ENCODE measurements around the gene SLC11A1.
A peak's percentile ranks its signal among the peaks of the same experiment; 100 is the strongest.

SLC11A1 gene

DNA sequence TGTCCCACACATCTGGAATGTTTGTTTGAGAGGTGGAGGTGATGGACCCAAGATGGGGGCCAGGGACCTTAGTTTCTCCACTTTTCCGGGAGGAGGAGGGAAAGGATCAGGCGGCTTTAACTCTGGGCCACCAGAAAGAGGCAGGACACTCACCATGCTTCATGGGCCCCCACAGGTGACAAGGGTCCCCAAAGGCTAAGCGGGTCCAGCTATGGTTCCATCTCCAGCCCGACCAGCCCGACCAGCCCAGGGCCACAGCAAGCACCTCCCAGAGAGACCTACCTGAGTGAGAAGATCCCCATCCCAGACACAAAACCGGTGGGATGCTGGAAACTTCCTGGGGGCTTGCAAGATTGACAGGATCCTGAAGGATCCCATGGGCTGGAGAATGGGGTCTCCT, 712 bp downstream of the SLC11A1 start:
- H3K27ac ChIP-seq (replicated peaks): peak overlapping the region; percentile 39
- H3K27me3 ChIP-seq (ENCODE audit: insufficient read depth, poor library complexity, severe bottlenecking): no peaks in the 10 kb centered on the region
- TF ChIP-seq CTCF (IDR thresholded peaks at IDR 0.05; ENCODE audit: insufficient read depth, low read length): no peak
- no peak for TF ChIP-seq REST (IDR thresholded peaks at IDR 0.05; ENCODE audit: insufficient replicate concordance, low read depth)
- TF ChIP-seq GABPA (IDR thresholded peaks at IDR 0.05; ENCODE audit: low read depth): no peak
- no peak for TF ChIP-seq SPI1 (IDR thresholded peaks at IDR 0.05; ENCODE audit: borderline replicate concordance, low read depth)
- TF ChIP-seq POLR2AphosphoS5 (IDR thresholded peaks at IDR 0.05; ENCODE audit: low read depth): no peak
- no peak for DNase-seq (ENCODE audit: low read depth in 1 of 2, low spot score in 1 of 2)
- H3K4me3 ChIP-seq (replicated peaks; ENCODE audit: insufficient read depth, low read length): peak overlapping the region; percentile 14; the same call in 1 of the 2 replicates

DNA sequence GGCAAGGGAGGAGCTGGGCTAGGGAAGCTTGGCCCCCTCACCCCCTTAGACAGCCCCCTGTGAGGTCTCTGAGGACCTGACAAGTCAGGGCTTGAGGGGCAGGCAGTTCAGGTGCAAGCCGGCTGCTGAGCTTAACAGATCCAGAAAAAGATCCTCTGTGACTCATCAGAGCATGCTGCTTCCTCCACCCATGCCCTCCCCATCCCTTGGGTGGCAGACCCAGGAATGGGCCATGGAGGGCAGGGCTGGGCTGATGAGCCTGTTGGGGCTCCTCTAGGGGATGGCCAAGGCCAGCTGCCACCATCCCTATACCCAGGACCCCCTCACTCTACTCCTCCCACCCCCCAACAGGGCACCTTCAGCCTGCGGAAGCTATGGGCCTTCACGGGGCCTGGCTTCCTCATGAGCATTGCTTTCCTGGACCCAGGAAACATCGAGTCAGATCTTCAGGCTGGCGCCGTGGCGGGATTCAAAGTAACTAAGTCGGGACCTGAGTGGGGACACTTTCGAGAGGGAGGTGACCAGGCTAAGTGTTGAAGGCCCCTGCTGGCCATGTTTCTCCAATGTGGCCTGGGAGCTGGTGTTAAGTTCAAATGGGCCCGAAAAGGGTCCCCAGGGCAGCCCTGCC, 1.9 kb downstream of the SLC11A1 start:
- H3K27ac ChIP-seq (replicated peaks): no peak overlapping the region
- TF ChIP-seq CTCF (IDR thresholded peaks at IDR 0.05; ENCODE audit: insufficient read depth, low read length) (no peak), REST (IDR thresholded peaks at IDR 0.05; ENCODE audit: insufficient replicate concordance, low read depth) (no peak), GABPA (IDR thresholded peaks at IDR 0.05; ENCODE audit: low read depth) (no peak), SPI1 (IDR thresholded peaks at IDR 0.05; ENCODE audit: borderline replicate concordance, low read depth) (no peak), POLR2AphosphoS5 (IDR thresholded peaks at IDR 0.05; ENCODE audit: low read depth) (no peak)
- no peak for DNase-seq (ENCODE audit: low read depth in 1 of 2, low spot score in 1 of 2)

DNA sequence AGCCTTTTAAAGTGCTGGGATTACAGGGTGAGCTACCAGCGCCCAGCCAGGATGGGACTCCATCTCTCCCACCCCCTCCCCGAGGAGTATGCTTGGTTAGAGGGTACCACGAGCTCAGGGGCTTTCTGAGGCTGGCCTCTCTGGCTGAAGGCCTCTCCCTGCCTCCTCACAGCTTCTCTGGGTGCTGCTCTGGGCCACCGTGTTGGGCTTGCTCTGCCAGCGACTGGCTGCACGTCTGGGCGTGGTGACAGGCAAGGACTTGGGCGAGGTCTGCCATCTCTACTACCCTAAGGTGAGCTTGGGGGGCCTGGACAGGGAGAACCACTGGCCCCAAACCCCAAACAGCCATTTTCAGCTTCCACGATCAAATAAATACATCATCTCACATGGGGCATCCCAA, 2.9 kb downstream of the SLC11A1 start:
- no peaks in the 10 kb centered on the region for H3K27me3 ChIP-seq (ENCODE audit: insufficient read depth, poor library complexity, severe bottlenecking)
- TF ChIP-seq CTCF (IDR thresholded peaks at IDR 0.05; ENCODE audit: insufficient read depth, low read length): no peak
- no peak for TF ChIP-seq REST (IDR thresholded peaks at IDR 0.05; ENCODE audit: insufficient replicate concordance, low read depth)
- TF ChIP-seq POLR2AphosphoS5 (IDR thresholded peaks at IDR 0.05; ENCODE audit: low read depth): no peak
- no peak for TF ChIP-seq GABPA (IDR thresholded peaks at IDR 0.05; ENCODE audit: low read depth)
- TF ChIP-seq SPI1 (IDR thresholded peaks at IDR 0.05; ENCODE audit: borderline replicate concordance, low read depth): no peak
- no peak for DNase-seq (ENCODE audit: low read depth in 1 of 2, low spot score in 1 of 2)
- H3K4me3 ChIP-seq (replicated peaks; ENCODE audit: insufficient read depth, low read length): no peak overlapping the region
- H3K27ac ChIP-seq (replicated peaks): no peak overlapping the region

More for the DNA sequence above, 1.9 kb downstream of the SLC11A1 start:
- Histone ChIP-seq H3K4me3 (replicated peaks; ENCODE audit: insufficient read depth, low read length) (0 out of 2 replicates have a peak overlapping the region, but pooled peaks have one; percentile 1), H3K27me3 (ENCODE audit: insufficient read depth, poor library complexity, severe bottlenecking) (no peaks in the 10 kb centered on the region)
